ENCODE data around the gene ODF2L.

DNA sequence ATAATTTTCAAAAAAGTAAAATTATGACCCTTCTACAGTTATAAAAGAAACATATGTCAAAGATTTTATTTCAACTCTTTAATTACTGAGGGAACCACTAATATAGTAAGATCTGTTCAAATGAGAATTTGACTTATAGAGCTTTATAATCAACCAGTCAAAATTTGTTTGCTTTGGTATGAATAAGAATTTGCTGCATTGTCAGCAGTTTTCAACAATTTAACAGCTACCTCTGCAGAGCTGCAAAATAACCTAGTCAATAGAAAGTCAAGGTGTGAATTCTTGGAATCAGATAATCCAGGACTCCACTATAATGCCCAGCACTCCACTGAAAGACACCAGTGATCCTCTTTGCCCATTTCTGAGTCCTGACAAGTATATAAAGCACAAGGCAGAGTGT lies 78.2 kb downstream of the ODF2L start:
- TF ChIP-seq, protein P1, sequence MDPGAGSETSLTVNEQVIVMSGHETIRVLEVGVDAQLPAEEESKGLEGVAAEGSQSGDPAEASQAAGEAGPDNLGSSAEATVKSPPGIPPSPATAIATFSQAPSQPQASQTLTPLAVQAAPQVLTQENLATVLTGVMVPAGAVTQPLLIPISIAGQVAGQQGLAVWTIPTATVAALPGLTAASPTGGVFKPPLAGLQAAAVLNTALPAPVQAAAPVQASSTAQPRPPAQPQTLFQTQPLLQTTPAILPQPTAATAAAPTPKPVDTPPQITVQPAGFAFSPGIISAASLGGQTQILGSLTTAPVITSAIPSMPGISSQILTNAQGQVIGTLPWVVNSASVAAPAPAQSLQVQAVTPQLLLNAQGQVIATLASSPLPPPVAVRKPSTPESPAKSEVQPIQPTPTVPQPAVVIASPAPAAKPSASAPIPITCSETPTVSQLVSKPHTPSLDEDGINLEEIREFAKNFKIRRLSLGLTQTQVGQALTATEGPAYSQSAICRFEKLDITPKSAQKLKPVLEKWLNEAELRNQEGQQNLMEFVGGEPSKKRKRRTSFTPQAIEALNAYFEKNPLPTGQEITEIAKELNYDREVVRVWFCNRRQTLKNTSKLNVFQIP (CRISPR knock-in tag; IDR thresholded peaks at IDR 0.05; ENCODE audit: borderline replicate concordance, low read depth): no peak
- TF ChIP-seq ISL1 (CRISPR knock-in tag; IDR thresholded peaks at IDR 0.05): no peak
- TF ChIP-seq ARNTL (CRISPR knock-in tag; IDR thresholded peaks at IDR 0.05; ENCODE audit: borderline replicate concordance, low read depth): no peak
- TF ChIP-seq ZNF8 (CRISPR knock-in tag; IDR thresholded peaks at IDR 0.05): no peak
- no peak for TF ChIP-seq ZFP30 (CRISPR knock-in tag; IDR thresholded peaks at IDR 0.05)
- TF ChIP-seq CSDC2 (CRISPR knock-in tag; IDR thresholded peaks at IDR 0.05): no peak
- no peak for TF ChIP-seq BACH2 (CRISPR knock-in tag; IDR thresholded peaks at IDR 0.05; ENCODE audit: borderline replicate concordance)
- no peak for TF ChIP-seq ZFP3 (CRISPR knock-in tag; IDR thresholded peaks at IDR 0.05)
- TF ChIP-seq RARB (CRISPR knock-in tag; IDR thresholded peaks at IDR 0.05): no peak
- TF ChIP-seq, protein P2, sequence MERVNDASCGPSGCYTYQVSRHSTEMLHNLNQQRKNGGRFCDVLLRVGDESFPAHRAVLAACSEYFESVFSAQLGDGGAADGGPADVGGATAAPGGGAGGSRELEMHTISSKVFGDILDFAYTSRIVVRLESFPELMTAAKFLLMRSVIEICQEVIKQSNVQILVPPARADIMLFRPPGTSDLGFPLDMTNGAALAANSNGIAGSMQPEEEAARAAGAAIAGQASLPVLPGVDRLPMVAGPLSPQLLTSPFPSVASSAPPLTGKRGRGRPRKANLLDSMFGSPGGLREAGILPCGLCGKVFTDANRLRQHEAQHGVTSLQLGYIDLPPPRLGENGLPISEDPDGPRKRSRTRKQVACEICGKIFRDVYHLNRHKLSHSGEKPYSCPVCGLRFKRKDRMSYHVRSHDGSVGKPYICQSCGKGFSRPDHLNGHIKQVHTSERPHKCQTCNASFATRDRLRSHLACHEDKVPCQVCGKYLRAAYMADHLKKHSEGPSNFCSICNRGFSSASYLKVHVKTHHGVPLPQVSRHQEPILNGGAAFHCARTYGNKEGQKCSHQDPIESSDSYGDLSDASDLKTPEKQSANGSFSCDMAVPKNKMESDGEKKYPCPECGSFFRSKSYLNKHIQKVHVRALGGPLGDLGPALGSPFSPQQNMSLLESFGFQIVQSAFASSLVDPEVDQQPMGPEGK (CRISPR knock-in tag; IDR thresholded peaks at IDR 0.05; ENCODE audit: borderline replicate concordance): no peak
- TF ChIP-seq, protein P3, sequence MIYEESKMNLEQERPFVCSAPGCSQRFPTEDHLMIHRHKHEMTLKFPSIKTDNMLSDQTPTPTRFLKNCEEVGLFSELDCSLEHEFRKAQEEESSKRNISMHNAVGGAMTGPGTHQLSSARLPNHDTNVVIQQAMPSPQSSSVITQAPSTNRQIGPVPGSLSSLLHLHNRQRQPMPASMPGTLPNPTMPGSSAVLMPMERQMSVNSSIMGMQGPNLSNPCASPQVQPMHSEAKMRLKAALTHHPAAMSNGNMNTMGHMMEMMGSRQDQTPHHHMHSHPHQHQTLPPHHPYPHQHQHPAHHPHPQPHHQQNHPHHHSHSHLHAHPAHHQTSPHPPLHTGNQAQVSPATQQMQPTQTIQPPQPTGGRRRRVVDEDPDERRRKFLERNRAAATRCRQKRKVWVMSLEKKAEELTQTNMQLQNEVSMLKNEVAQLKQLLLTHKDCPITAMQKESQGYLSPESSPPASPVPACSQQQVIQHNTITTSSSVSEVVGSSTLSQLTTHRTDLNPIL (CRISPR knock-in tag; IDR thresholded peaks at IDR 0.05; ENCODE audit: low read depth): no peak
- no peak for TF ChIP-seq ESRRG (CRISPR knock-in tag; IDR thresholded peaks at IDR 0.05)

Data from SK-N-SH treated with all-trans-retinoic acid at 6 μM for 48 hours (cell line).